Measurements from ENCODE around the gene LAMB4. TPM values are rescaled to one million over a fixed set of nuclear protein-coding genes. Genes with fewer than 3 reads are reported as not detected.
A peak's percentile ranks its signal among the peaks of the same experiment; 100 is the strongest.

LAMB4 gene
- polyA plus RNA-seq, 2 of the 4 experiments (the other 2 are of a cell fraction) = 0.13 to 0.19 TPM

- ChIA-PET CTCF (no interaction called here), POLR2A (no interaction called here)
- Histone ChIP-seq H3K9me3 (no peaks in the 10 kb centered on the region), H3K27ac (peak overlapping the region in 1 of 2 experiments; percentile 9; a peak in 1 of 6 replicates), H3K4me2 (no peak overlapping the region), H3K4me3 (no peak overlapping the region), H3K4me1 (peaks cover 18% of the 10 kb centered on the region)
- ATAC-seq (peak in 1 of 2 experiments; percentile 54; a peak in 3 of 6 replicates), DNase-seq (ENCODE audit: low read depth in 1 of 2, low spot score in 1 of 2) (no peak), FAIRE-seq (no peak)
- TF ChIP-seq CTCF (IDR thresholded peaks at IDR 0.05) (no peak), RARB (CRISPR knock-in tag; IDR thresholded peaks at IDR 0.05) (no peak), MAZ (IDR thresholded peaks at IDR 0.05; ENCODE audit: borderline replicate concordance, low read depth, low read length) (no peak), POLR2AphosphoS2 (conservative IDR thresholded peaks at IDR 0.05; ENCODE audit: low read length) (no peak), ELK1 (IDR thresholded peaks at IDR 0.05; ENCODE audit: low read depth, low read length) (no peak), HMGXB4 (CRISPR knock-in tag; IDR thresholded peaks at IDR 0.05; ENCODE audit: borderline replicate concordance) (no peak), SMC3 (IDR thresholded peaks at IDR 0.05) (no peak), FOSB (CRISPR knock-in tag; IDR thresholded peaks at IDR 0.05) (no peak), MYC (IDR thresholded peaks at IDR 0.05; ENCODE audit: borderline replicate concordance, low read length) (no peak), EHF (CRISPR knock-in tag; IDR thresholded peaks at IDR 0.05) (no peak), CEBPB (IDR thresholded peaks at IDR 0.05) (no peak), HEYL (CRISPR knock-in tag; IDR thresholded peaks at IDR 0.05) (no peak), ESRRA (IDR thresholded peaks at IDR 0.05; ENCODE audit: borderline replicate concordance, low read length) (no peak), BCL3 (IDR thresholded peaks at IDR 0.05) (no peak), CBX2 (IDR thresholded peaks at IDR 0.05; ENCODE audit: borderline replicate concordance, low read depth) (no peak), RNF2 (IDR thresholded peaks at IDR 0.05; ENCODE audit: borderline replicate concordance, low read depth) (no peak), KDM1A (IDR thresholded peaks at IDR 0.05; ENCODE audit: low read depth) (no peak), ZFP36 (IDR thresholded peaks at IDR 0.05; ENCODE audit: borderline replicate concordance, partially characterized antibody) (no peak)
Measured at GRCh38 chr7:108088729-108089128, 41.4 kb downstream of the LAMB4 start.

- ChIA-PET POLR2A (interaction anchor here (0.6 kb wide), 1 partner anchor 73 kb away, joined by 4 read pairs; no protein-coding TSS in a partner anchor), CTCF (interaction anchor here (0.8 to 2.0 kb wide), 2 partner anchors 10 to 15 kb away, joined by 3 to 14 read pairs; no protein-coding TSS in a partner anchor)
- 100% methylated on average over 1 of the region's 1 CpG for WGBS (ENCODE audit: missing lambda C conversion rate)
- H3K4me3 ChIP-seq = no peak overlapping the region
- DNase-seq (ENCODE audit: low read depth in 1 of 2, low spot score in 1 of 2) (no peak), FAIRE-seq (no peak), ATAC-seq (no peak)
- no peaks in the 10 kb centered on the region for H3K9me3 ChIP-seq
- H3K27ac ChIP-seq = no peak overlapping the region
- TF ChIP-seq RFX5 (IDR thresholded peaks at IDR 0.05) = no peak
- TF ChIP-seq CTCF (IDR thresholded peaks at IDR 0.05) = no peak
- no peak for TF ChIP-seq CHD4 (IDR thresholded peaks at IDR 0.05; ENCODE audit: borderline replicate concordance)
- H3K4me1 ChIP-seq = peaks cover 16% of the 10 kb centered on the region
- H3K4me2 ChIP-seq = no peak overlapping the region
Measured at GRCh38 chr7:108087778-108088177, 42.4 kb downstream of the LAMB4 start.

All from A549 (cell line).